CD4-positive, alpha-beta T cell treated with Interleukin-17A for 1 hour (primary cell): ENCODE results near the gene MFSD11.
"Not testable (repeated sequence)": the region's sequence is repeated elsewhere in the genome, so short reads cannot be mapped to it uniquely, and the experiment has no call there.

Experiments
- DNase-seq: peaks from one replicate; pipeline ENCODE4 v3.0.0-alpha.2; 2020

MFSD11 gene

DNA sequence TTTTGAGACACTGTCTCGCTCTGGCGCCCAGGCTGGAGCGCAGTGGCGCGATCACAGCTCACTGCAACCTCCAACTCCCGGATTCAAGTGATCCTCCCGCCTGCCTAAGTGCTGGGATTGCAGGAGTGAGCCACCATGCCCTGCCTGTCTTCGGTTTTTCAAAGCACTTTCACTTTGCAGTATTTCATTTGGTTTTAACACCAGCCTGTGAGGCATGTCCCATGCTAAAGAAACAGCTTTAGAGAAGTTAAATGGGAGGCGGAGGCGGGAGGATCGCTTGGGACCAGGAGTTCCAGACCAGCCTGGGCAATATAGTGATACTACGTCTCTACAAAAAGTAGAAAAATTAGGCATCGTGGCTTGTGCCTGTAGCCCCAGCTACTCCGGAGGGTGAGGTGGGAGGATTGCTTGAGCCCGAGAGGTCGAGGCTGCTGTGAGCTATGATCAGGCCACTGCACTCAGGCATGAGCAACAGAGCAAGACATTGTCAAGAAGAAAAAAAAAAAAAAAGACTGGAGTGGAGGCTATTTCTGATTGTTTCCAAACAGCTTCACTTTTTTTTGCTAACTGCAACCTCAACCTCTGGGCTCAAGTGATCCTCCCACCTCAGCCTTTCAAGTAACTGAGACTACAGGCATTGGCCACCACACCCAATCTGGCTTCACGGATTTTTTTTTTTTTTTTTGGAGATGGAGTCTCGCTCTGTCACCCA, 10.0 kb upstream of the MFSD11 start:
- DNase-seq = peak; percentile 43

DNA sequence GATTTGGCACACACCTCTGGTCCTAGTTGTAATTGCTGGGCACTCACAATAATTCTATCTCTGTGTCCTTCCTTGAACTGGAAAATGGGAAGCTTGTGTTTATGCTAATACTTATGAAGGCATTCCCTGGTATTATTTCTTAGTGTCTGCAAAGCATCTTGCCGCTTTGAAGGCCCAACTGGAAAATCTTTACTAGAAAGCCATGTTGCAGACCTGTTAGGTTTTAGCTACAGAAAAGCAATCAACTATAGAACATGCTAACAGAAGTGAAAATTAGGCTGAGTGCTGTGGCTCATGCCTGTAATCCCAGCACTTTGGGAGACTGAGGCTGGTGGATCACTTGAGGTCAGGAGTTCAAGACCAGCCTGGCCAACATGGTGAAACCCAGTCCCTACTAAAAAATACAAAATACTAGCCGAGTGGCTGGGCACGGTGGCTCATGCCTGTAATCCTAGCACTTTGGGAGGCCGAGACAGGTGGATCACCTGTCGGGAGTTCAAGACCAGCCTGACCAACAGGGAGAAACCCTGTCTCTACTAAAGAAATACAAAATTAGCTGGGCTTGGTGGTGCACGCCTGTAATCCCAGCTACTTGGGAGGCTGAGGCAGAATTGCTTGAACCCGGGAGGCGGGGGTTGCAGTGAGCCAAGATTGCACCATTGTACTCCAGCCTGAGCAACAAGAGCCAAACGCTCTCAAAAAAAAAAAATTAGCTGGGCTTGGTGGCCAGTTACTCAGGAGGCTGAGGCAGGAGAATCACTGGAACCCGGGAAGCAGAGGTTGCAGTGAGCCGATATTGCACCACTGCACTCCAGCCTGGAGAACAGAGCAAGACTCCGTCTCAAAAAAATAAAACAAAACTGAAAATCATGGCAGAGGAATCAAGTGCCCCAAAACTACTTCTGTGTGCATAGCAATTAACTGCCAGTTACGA, 5.9 kb upstream of the MFSD11 start:
- DNase-seq = not testable (repeated sequence)

DNA sequence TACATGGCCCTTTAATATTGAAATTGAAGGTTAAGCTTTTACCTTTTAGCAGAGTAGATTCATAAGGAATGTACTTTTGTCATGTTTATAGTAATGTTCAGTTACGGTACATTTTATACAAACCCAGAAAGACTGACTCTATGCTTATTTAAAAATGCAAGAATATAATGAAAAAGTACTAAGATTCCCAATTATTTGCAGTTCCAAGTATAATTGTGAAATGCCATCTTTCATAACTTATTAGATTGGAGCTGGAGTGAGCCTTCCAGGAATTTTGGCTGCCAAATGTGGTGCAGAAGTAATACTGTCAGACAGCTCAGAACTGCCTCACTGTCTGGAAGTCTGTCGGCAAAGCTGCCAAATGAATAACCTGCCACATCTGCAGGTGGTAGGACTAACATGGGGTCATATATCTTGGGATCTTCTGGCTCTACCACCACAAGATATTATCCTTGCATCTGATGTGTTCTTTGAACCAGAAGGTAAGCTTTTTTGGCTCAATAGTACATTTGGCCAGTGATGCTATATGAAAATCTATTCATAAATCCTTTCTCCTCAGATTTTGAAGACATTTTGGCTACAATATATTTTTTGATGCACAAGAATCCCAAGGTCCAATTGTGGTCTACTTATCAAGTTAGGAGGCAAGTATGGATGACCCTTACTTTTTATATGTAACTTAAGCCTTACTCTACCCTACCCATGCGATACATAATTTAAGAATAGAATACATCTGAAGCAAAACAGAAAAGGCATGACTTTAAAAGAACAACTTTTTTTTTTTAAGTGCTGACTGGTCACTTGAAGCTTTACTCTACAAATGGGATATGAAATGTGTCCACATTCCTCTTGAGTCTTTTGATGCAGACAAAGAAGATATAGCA, 4.9 kb upstream of the MFSD11 start:
- peak; percentile 36 for DNase-seq

DNA sequence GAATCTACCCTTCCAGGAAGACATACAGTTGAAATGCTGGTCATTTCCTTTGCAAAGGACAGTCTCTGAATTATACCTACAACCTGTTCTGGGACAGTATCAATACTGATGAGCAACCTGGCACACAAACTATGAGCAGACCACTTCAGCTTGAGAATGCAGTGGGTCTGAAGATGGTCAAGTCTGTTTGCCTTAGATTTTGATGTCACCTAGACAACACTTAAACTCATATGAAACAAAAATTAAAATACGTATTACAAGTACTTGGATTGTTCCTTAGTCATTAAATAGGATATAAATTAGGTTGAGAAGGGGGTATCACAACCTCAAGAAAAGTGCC, 4.3 kb upstream of the MFSD11 start:
- DNase-seq = no peak

DNA sequence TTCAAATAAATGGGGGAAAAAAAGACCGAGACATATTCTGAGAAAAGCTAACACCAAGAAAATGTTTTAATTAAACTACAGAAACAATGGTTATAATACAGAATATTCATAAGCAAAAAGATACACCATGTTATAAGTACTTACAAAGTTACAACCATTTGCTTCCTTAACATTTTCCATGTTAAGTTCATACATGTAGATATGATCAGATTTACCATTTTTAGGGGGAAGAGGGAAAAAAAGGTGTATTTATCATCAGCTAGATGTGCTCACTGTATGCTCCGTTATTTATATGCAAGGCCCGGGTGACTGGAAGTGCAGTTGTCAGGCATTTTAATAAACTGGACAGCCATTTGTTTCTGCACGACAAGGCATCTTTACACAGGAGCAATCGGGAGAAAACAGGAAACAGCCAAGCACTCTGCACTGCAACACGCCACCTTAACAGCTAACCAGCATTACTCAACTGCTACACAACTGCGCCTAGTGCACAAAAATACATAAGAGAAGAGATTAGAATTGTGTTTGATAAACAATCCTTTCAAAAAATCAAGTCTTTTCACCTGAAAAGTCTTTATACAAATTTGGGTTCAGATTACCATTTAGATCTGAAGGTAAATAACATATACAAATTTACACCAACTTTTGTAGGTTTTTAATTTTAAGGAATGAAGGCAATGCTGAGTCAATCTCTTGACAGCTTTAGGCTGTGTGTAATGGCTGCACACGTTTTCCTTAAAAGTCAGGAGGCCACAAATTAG, 3.7 kb upstream of the MFSD11 start:
- peak; percentile 36 for DNase-seq

DNA sequence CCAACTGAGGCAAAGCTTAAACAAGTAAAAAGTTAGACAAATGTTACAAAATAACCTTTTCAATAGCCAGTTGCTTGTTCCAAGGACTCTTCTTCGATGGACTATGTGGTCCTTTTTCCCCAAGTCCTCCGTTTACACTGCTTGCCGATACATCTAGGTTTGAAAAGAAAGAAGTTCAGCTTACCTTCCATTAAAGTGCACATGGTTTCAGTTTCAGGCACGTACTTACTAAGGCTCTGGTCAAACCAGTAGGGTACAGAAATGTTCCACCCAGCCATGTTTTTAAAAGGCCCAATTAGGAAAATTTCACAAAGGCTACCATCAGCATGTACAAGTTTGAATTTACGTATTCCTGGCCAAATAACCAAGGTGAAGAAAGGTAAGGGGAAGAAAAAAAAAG, 2.9 kb upstream of the MFSD11 start:
- peak; percentile 58 for DNase-seq

DNA sequence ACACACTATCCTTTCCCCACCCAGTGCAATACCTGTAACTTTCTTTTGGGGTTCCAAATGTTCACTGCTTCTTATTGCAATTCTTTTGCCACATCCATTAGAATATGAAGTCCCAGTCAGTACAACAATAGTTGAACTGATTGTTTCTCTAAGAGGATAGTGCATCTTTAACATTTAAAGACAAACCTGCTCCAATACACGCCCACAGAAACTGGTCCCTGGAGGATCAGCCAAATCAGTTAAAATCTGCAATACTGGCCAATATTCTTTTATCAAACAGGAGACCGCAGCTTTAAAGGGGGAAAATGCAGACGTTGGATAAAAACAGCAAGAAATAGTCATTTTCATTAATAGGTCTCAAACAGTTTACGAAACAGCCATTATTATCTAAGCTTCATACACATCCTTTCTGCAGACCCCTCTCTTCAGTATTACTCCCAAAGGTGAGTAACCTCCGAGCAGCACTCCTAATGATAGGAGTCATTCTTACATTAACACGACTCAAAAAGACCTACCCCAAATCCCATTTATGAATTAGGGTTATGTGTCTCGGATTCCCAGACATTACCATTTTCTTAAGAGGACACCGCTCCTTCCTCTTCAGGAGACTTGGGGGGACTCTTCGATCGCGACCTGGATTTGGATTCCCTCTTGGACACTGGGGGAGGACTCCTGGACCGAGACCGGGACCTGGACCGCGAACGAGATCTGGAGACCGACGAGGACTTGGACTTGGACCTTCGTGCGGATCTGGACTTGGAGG, 2.2 kb upstream of the MFSD11 start:
- no peak for DNase-seq

DNA sequence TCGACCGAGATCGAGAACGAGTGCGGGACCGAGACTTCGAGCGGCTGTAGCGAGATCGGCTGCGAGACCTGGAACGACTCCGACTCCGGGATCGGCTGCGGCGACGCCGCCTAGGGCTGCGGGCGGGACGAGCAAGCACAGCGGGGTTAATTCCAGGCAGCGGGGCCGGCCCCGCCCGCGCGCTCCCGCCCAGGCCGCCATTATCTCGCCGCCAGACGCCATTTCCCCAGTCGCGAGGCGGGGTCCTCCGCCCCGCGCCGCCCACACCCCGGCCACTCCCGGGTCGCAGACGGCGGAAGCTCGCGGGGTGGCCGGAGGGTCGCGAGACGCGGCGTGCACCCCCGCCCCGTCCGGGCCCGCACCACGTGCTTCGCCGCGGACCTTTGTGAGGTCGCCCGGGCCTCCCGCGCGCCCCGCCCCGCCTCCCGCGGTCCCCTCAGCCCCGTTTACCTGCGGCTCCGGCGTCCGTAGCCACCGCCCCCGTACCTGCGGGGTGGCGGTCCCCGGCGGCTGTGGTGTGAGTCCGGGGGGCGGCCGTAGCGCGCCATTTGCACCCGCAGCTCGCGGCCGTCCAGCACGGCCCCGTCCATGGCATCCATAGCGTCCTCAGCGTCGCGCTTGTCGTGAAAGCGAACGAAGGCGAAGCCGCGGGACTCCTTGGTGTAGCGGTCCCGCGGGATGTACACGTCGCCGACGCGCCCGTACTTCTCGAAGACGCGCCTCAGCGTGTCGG, 1.4 kb upstream of the MFSD11 start:
- peak; percentile 72 for DNase-seq

DNA sequence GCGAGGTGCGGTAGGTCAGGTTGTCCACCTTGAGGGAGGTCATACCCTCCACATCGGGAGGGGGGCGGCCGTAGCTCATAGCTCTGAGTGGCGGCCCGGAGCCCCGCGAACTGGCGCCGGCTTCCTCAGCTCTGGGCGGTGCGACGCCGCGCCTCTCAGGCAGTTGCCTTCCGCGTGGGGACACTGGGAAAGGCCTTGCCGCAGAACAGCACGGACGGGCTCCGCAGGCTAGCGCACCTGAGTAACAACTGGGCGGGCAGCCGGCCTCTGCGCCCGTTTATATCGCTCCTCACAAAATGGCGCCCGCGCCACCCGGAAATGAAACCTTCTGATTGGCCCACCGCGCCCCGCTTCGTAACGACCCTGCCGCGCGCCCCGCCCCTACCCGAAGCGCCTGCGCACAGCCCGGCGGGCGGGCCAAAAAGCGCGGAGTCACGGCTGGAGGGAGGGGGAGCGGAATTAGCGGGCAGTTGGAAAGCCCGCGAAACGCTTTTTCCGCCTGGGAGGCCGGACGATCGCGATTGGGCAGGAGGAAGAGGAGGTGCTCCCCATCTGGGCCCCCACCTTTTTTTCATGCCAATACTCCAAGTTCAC, 740 bp upstream of the MFSD11 start, which contains the start of gene SRSF2:
Gene SRSF2, minus strand, starts transcription at position 250 of the 594 bp plus-strand sequence. Its CDS starts 171 bp downstream, at position 79.
- peak; percentile 99 for DNase-seq

DNA sequence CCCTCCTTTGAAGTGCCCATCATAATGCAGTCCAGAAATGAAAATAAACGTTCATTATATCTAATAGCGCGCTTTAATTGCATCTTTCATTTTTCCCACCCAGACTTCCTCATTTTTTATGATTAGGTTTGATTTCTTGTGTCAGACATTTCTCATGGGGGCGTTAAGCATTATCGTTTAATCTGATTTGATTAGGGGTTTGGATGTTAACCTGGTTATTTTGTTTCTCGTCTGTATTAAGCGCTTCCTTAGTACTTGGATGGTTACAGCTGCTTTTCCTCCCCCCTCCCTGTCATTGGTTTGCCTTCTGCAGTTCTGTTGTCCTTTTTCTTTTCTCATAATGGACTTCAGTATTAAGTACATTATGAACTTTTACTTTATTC, 540 bp downstream of the MFSD11 start:
- DNase-seq = no peak

DNA sequence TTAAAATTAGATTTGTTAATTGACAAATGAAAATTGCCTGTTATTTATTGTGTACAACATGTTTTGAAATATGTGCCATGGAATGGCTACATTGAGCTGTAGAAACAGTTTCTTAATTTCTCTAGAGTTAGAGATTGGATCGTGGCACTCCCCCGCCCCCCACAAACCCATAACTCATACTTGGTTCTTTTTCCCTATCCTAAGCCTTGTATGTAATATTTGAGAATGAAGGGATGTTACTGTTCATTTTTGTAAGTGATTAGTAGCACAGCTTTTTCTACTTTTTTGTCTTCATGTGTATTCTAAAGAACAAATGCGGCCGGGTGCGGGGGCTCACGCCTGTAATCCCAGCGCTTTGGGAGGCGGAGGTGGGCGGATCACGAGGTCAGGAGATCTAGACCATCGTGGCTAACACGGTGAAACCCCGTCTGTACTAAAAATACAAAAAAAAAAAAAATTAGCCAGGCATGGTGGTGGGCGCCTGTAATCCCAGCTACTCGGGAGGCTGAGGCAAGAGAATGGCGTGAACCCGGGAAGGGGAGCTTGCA, 1.7 kb downstream of the MFSD11 start:
- not testable (repeated sequence) for DNase-seq

DNA sequence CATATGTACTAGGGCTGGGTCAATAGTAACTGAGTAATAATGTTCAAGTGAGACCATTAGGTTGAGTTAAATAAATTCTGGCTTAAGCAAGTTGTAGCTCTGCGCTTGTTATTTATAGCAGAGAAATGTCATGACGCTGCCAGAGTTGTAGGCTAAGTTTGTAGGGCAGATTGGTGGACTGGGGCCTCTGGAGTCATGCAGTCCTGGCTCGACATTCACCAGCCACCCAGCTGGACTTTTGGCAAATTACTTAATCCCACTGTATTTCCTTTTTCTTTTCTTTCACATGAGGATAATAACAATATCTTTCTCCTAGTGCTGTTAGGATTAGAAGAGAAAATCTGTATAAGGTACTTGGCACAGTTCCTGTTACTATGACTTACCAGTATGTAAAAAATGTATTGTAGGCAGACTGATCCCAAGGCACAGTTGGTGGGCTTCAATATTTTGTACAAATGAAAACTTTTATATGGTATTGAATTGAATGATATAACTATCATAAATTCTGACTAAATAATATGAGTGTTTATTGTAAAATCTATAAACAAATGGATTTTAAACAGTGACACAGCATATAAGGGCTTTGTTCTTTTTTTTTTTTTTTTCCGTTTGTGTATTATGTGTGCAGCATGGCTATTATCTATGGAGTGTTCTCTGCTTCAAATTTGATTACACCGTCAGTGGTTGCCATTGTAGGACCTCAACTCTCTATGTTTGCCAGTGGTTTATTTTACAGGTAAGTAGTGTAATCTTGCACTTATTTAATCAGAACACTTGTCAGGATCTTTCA, 2.6 kb downstream of the MFSD11 start:
- no peak for DNase-seq

DNA sequence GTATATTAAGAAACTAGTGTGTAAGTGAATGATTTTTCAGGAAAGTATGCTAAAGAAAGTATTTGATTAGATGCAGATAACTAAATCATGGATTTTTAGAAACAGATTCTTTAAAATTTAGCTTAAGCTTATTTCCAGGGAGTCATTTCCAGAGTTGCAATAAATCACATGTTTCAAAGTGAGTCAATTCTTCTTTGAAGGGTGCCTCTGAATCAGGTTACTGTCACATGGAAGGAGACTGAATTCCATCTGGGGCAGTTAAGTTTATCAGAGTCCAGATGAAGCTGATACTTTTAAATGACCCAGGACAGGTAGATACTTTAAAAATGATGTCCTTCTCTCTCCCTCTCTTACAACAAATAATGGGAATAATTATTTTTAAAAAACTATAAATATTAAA, 5.0 kb downstream of the MFSD11 start:
- no peak for DNase-seq

DNA sequence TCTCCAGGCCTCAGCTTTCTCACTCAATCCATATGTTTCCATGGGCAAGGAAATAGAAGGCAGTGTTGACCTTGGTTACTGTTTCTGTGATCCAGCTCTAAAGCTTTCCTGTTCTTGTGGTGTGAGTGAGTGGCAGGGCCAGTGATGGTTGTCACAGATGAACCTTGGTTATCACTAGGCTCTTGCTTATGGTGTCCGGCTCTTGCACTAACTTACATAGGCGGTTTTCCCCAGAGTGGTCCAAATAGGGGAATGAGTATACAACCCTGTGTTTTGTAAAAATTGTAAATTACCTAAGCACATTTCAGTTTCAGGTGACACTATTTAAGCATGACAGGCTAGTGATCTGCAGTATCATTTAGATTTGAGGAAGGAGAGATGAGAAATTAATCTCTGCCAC, 6.8 kb downstream of the MFSD11 start:
- no peak for DNase-seq

DNA sequence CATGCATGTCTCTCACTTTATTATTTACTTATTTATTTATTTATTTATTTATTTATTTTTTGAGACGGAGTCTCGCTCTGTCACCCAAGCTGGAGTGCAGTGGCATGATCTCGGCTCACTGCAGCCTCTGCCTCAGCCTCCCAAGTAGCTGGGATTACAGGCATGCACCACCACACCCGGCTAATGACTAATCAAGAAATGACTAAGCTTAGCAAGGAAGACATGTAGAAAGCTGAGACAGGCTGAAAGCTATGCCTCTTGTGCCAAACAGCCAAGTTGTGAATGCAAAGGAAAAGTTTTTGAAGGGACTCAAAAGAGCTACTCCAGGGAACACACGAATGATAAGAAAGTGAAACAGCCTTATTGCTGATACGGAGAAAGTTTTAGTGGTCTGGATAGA, 7.9 kb downstream of the MFSD11 start:
- not testable (repeated sequence) for DNase-seq

DNA sequence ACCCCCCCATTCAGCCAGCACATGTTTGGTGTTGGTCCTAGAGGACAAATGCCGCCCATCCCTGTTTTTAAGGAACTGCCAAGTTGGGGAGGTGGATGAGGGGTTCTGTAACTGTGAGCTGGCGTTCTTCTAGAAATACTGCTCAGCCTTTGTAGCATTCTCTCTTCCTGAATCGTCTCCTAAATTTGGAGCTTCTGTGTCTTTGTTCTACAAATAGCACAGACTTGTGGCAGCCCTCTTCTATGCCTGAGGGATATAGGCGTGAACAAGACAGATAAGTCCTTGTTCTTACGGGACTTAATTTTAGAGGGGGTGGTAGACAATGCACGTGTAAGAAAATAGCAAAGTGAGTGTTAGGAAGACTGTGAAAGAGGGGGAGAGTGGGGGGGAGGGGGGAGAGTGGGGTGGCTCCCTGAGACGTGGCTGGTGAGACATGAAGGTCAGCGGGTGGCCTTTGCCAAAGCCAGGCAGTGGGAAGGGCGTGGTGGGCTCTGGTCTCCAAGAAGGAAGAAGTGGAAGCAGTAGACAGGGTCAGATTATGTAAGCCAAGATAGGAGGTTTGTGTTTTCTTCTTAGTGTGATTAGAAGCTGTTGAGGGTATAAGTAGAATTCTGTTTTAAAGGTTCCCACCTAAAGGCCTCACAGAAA, 9.9 kb downstream of the MFSD11 start:
- DNase-seq = no peak

DNA sequence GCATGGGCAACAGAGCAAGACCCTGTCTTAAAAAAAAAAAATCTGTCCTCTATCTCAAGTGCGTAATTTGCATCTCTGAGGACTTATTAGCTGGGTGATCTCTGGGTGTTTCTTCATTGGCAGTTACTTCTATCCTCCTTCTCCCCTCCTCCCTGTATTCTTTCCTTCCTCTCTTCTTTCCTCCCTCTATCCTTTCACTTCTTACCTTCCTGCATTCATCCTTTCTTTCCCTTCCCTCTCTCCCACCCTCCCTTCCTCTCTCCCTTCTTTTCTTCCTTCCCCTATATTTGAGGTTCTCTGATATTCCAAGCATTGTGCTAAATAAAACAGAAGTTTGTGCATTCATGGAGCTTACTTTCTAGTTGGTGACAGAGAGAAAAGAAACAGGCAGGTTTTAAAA, 10.7 kb downstream of the MFSD11 start:
- DNase-seq = no peak

DNA sequence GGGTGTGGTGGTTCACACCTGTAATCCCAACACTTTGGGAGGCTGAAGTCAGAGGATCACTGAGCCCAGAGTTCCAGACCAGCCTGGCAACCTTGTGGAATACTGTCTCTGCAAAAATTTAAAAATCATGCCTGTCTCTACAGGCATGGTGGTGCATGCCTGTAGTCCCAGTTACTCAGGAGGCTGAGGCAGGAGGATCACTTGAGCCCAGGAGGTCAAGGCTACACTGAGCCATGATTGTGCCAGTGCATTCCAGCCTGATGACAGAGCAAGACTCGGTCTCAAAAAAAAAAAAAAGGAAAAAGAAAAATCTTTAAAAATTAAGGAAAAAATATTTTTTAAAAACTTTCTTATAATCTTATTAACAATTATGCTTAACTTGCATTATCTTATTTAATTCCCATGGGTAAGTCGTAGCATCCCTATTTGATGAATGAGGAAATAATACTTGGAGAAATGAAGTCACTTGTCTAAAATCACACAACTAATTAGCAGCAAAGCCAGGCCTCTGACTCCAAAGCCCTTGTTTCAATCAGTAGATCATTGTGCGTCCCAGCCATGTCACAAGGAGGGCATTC, 13.6 kb downstream of the MFSD11 start:
- DNase-seq = no peak
